HFFc6 (cell line): ENCODE data around the gene CIZ1. TPM values are rescaled to one million over a fixed set of nuclear protein-coding genes. Genes with fewer than 3 reads are reported as not detected.

Experiments
- DNase-seq: peaks from one replicate; pipeline ENCODE4 v3.0.0-alpha.2; 2018
- H3K27ac Mint-ChIP-seq: 2 replicates; pipeline ENCODE4 v1.8.0; 2020; ENCODE audit warnings: mild to moderate bottlenecking, mixed read lengths
- H3K27me3 Mint-ChIP-seq: 2 replicates; pipeline ENCODE4 v1.8.0; 2021; ENCODE audit warnings: mild to moderate bottlenecking, moderate library complexity, mixed read lengths; ENCODE audit not compliant: insufficient read depth
- H3K36me3 Mint-ChIP-seq: 2 replicates; pipeline ENCODE4 v1.8.0; 2021; ENCODE audit warnings: low read depth, mixed read lengths
- H3K4me1 Mint-ChIP-seq: 2 replicates; pipeline ENCODE4 v1.8.0; 2020; ENCODE audit warnings: low read depth, mixed read lengths
- H3K4me3 Mint-ChIP-seq: 2 replicates; pipeline ENCODE4 v1.8.0; 2020; ENCODE audit warnings: mild to moderate bottlenecking, moderate library complexity, mixed read lengths
- H3K9me3 Mint-ChIP-seq: 2 replicates; pipeline ENCODE4 v1.8.0; 2020; ENCODE audit warnings: mild to moderate bottlenecking, mixed read lengths
- CTCF ChIP-seq: fragments of 200-600 bp; sonication (generic); IDR thresholded peaks from 2 replicates; pipeline ENCODE4 v1.5.0; 2021; ENCODE audit warnings: antibody characterized with exemption, mild to moderate bottlenecking
- total RNA-seq, 6 experiments: library from RNA; stranded (reverse); fragmentation: NEBNext Ultra II Directional; extraction: Animal tissue kit (Norgen Biotek cat#: 25700); gene quantifications; 2 replicates in 1 of 6; 3 replicates in 5 of 6; pipeline ENCODE4 v1.2.3, GENCODE V29; 2021

Gene CIZ1
- total RNA-seq, 6 experiments from 2014 or later: 119 to 168 (median 148) TPM

GRCh38 chr9:128167209-128167608, 24.2 kb downstream of the CIZ1 start:
- H3K9me3 Mint-ChIP-seq: no peaks in the 10 kb centered on the region
- H3K4me3 Mint-ChIP-seq: no peak overlapping the region
- no peak for TF ChIP-seq CTCF
- H3K36me3 Mint-ChIP-seq: peaks cover 27% of the 10 kb centered on the region
- peaks cover 18% of the 10 kb centered on the region for H3K4me1 Mint-ChIP-seq
- no peak for DNase-seq
- H3K27me3 Mint-ChIP-seq: peaks cover 2% of the 10 kb centered on the region; the same call in 1 of the 2 replicates
- no peak overlapping the region for H3K27ac Mint-ChIP-seq

GRCh38 chr9:128166169-128166568, 25.2 kb downstream of the CIZ1 start:
- Mint-ChIP-seq H3K36me3 (peaks cover 29% of the 10 kb centered on the region), H3K27me3 (peaks cover 2% of the 10 kb centered on the region; the same call in 1 of the 2 replicates)
- DNase-seq: no peak

GRCh38 chr9:128164307-128164885, 27.0 kb downstream of the CIZ1 start:
- Mint-ChIP-seq H3K4me1 (peaks cover 26% of the 10 kb centered on the region), H3K27me3 (peaks cover 2% of the 10 kb centered on the region; the same call in 1 of the 2 replicates), H3K36me3 (peaks cover 22% of the 10 kb centered on the region), H3K4me3 (no peak overlapping the region), H3K27ac (no peak overlapping the region), H3K9me3 (no peaks in the 10 kb centered on the region)
- no peak for TF ChIP-seq CTCF
- DNase-seq: no peak

More at GRCh38 chr9:128166169-128166568, 25.2 kb downstream of the CIZ1 start:
- Mint-ChIP-seq H3K4me1 (peaks cover 22% of the 10 kb centered on the region), H3K9me3 (no peaks in the 10 kb centered on the region), H3K27ac (no peak overlapping the region), H3K4me3 (no peak overlapping the region)
- no peak for TF ChIP-seq CTCF

GRCh38 chr9:128163523-128164306, 27.7 kb downstream of the CIZ1 start:
- no peaks in the 10 kb centered on the region for H3K9me3 Mint-ChIP-seq
- peaks cover 2% of the 10 kb centered on the region; the same call in 1 of the 2 replicates for H3K27me3 Mint-ChIP-seq
- no peak for TF ChIP-seq CTCF
- peaks cover 19% of the 10 kb centered on the region for H3K4me1 Mint-ChIP-seq
- H3K4me3 Mint-ChIP-seq: no peak overlapping the region
- DNase-seq: no peak
- H3K36me3 Mint-ChIP-seq: peaks cover 18% of the 10 kb centered on the region
- H3K27ac Mint-ChIP-seq: no peak overlapping the region

GRCh38 chr9:128163027-128163515, 28.3 kb downstream of the CIZ1 start:
- peaks cover 14% of the 10 kb centered on the region for H3K36me3 Mint-ChIP-seq
- H3K4me3 Mint-ChIP-seq: no peak overlapping the region
- no peak for TF ChIP-seq CTCF
- no peak overlapping the region for H3K27ac Mint-ChIP-seq
- H3K27me3 Mint-ChIP-seq: peaks cover 2% of the 10 kb centered on the region; the same call in 1 of the 2 replicates
- no peak for DNase-seq
- no peaks in the 10 kb centered on the region for H3K9me3 Mint-ChIP-seq
- H3K4me1 Mint-ChIP-seq: peaks cover 15% of the 10 kb centered on the region; the same call in 1 of the 2 replicates
